IPS-20b (cell line): ENCODE data around the gene GRAMD2A.

Source experiments
- H3K27ac ChIP-seq: one replicate; pipeline ENCODE4 v1.5.1; 2013; ENCODE audit warnings: low read length
- H3K27me3 ChIP-seq: 2 replicates; pipeline ENCODE4 v1.6.1; 2013; ENCODE audit warnings: mild to moderate bottlenecking, low read length, inconsistent platforms; ENCODE audit not compliant: insufficient read depth
- H3K36me3 ChIP-seq: 2 replicates; pipeline ENCODE4 v1.6.1; 2013; ENCODE audit warnings: low read depth, mild to moderate bottlenecking, inconsistent platforms, low read length, moderate library complexity; ENCODE audit not compliant: insufficient read depth
- H3K4me1 ChIP-seq: 2 replicates; pipeline ENCODE4 v1.6.1; 2013; ENCODE audit warnings: mild to moderate bottlenecking, control low read depth, inconsistent platforms, low read length, moderate library complexity; ENCODE audit not compliant: insufficient read depth
- H3K4me3 ChIP-seq: 2 replicates; pipeline ENCODE4 v1.5.1; 2013; ENCODE audit warnings: mild to moderate bottlenecking, low read length, inconsistent platforms
- H3K9ac ChIP-seq: 2 replicates; pipeline ENCODE4 v1.6.1; 2013; ENCODE audit warnings: low read depth, mild to moderate bottlenecking, inconsistent platforms, low read length, moderate library complexity
- H3K9me3 ChIP-seq: 2 replicates; pipeline ENCODE4 v1.6.1; 2013; ENCODE audit warnings: mild to moderate bottlenecking, low read depth, low read length, inconsistent platforms; ENCODE audit not compliant: insufficient read depth

Gene GRAMD2A

GRCh38 chr15:72156928-72157327, 40.7 kb downstream of the GRAMD2A start:
- no peak overlapping the region for H3K4me3 ChIP-seq
- H3K27me3 ChIP-seq: peaks cover 16% of the 10 kb centered on the region
- H3K27ac ChIP-seq: no peak overlapping the region
- no peak overlapping the region for H3K9ac ChIP-seq
- no peaks in the 10 kb centered on the region for H3K36me3 ChIP-seq
- H3K4me1 ChIP-seq: peaks cover 3% of the 10 kb centered on the region; the same call in 1 of the 2 replicates
- no peaks in the 10 kb centered on the region for H3K9me3 ChIP-seq

- Histone ChIP-seq H3K36me3 (no peaks in the 10 kb centered on the region), H3K4me3 (peak overlapping the region; percentile 35; the same call in 1 of the 2 replicates), H3K9me3 (no peaks in the 10 kb centered on the region), H3K9ac (no peak overlapping the region), H3K4me1 (peaks cover 3% of the 10 kb centered on the region; the same call in 1 of the 2 replicates), H3K27ac (no peak overlapping the region), H3K27me3 (peaks cover 16% of the 10 kb centered on the region)
Observed at GRCh38 chr15:72155635-72156616, 41.7 kb downstream of the GRAMD2A start.

- Histone ChIP-seq H3K4me1 (peaks cover 3% of the 10 kb centered on the region; the same call in 1 of the 2 replicates), H3K27me3 (peaks cover 16% of the 10 kb centered on the region), H3K9ac (no peak overlapping the region), H3K4me3 (no peak overlapping the region), H3K9me3 (no peaks in the 10 kb centered on the region), H3K36me3 (no peaks in the 10 kb centered on the region), H3K27ac (no peak overlapping the region)
Observed at GRCh38 chr15:72155003-72155621, 42.5 kb downstream of the GRAMD2A start.

GRCh38 chr15:72154316-72154715, 43.3 kb downstream of the GRAMD2A start:
- Histone ChIP-seq H3K4me1 (peaks cover 3% of the 10 kb centered on the region; the same call in 1 of the 2 replicates), H3K4me3 (no peak overlapping the region), H3K27ac (no peak overlapping the region), H3K27me3 (peaks cover 16% of the 10 kb centered on the region), H3K9me3 (no peaks in the 10 kb centered on the region), H3K36me3 (no peaks in the 10 kb centered on the region), H3K9ac (no peak overlapping the region)

GRCh38 chr15:72153269-72154000, 44.2 kb downstream of the GRAMD2A start:
- Histone ChIP-seq H3K9me3 (no peaks in the 10 kb centered on the region), H3K4me3 (no peak overlapping the region), H3K27me3 (peaks cover 16% of the 10 kb centered on the region), H3K36me3 (no peaks in the 10 kb centered on the region), H3K4me1 (peaks cover 3% of the 10 kb centered on the region; the same call in 1 of the 2 replicates), H3K27ac (no peak overlapping the region), H3K9ac (no peak overlapping the region)

GRCh38 chr15:72147418-72147817, 50.2 kb downstream of the GRAMD2A start:
- Histone ChIP-seq H3K27ac (no peak overlapping the region), H3K36me3 (no peaks in the 10 kb centered on the region), H3K4me1 (no peaks in the 10 kb centered on the region), H3K9me3 (no peaks in the 10 kb centered on the region), H3K9ac (no peak overlapping the region), H3K4me3 (no peak overlapping the region), H3K27me3 (no peaks in the 10 kb centered on the region)

- Histone ChIP-seq H3K27me3 (no peaks in the 10 kb centered on the region), H3K9ac (no peak overlapping the region), H3K36me3 (no peaks in the 10 kb centered on the region), H3K4me1 (no peaks in the 10 kb centered on the region), H3K9me3 (no peaks in the 10 kb centered on the region), H3K4me3 (no peak overlapping the region), H3K27ac (no peak overlapping the region)
Observed at GRCh38 chr15:72146934-72147333, 50.7 kb downstream of the GRAMD2A start.

- Histone ChIP-seq H3K9me3 (no peaks in the 10 kb centered on the region), H3K36me3 (no peaks in the 10 kb centered on the region), H3K4me3 (no peak overlapping the region), H3K27me3 (no peaks in the 10 kb centered on the region), H3K4me1 (no peaks in the 10 kb centered on the region), H3K27ac (no peak overlapping the region), H3K9ac (no peak overlapping the region)
Observed at GRCh38 chr15:72146221-72146620, 51.4 kb downstream of the GRAMD2A start.

- no peak overlapping the region for H3K27ac ChIP-seq
- no peaks in the 10 kb centered on the region for H3K4me1 ChIP-seq
- H3K9me3 ChIP-seq: no peaks in the 10 kb centered on the region
- no peaks in the 10 kb centered on the region for H3K27me3 ChIP-seq
- no peaks in the 10 kb centered on the region for H3K36me3 ChIP-seq
- no peak overlapping the region for H3K4me3 ChIP-seq
- H3K9ac ChIP-seq: no peak overlapping the region
Observed at GRCh38 chr15:72141171-72142084, 56.2 kb downstream of the GRAMD2A start.

- H3K9me3 ChIP-seq: no peaks in the 10 kb centered on the region
- no peaks in the 10 kb centered on the region for H3K4me1 ChIP-seq
- H3K4me3 ChIP-seq: no peak overlapping the region
- H3K36me3 ChIP-seq: no peaks in the 10 kb centered on the region
- no peaks in the 10 kb centered on the region for H3K27me3 ChIP-seq
- H3K27ac ChIP-seq: no peak overlapping the region
- no peak overlapping the region for H3K9ac ChIP-seq
Observed at GRCh38 chr15:72140088-72140487, 57.5 kb downstream of the GRAMD2A start.

- no peaks in the 10 kb centered on the region for H3K36me3 ChIP-seq
- H3K9ac ChIP-seq: no peak overlapping the region
- H3K9me3 ChIP-seq: no peaks in the 10 kb centered on the region
- H3K27ac ChIP-seq: no peak overlapping the region
- H3K27me3 ChIP-seq: no peaks in the 10 kb centered on the region
- no peaks in the 10 kb centered on the region for H3K4me1 ChIP-seq
- H3K4me3 ChIP-seq: no peak overlapping the region
Observed at GRCh38 chr15:72139667-72140066, 57.9 kb downstream of the GRAMD2A start.
